ENCODE results near the gene PRR3. TPM values are rescaled to one million over a fixed set of nuclear protein-coding genes. Genes with fewer than 3 reads are reported as not detected.

Gene PRR3
- total RNA-seq, result 41.4 and 41.5 TPM in 2 replicates
- long read RNA-seq, transcript PRR3-201 (3 exons, 1,797 nt), result major isoform, 5 of 10 reads
- long read RNA-seq, partial matches to known transcripts, result 3 of 10 reads
- long read RNA-seq, other reads (novel, unspliced or antisense), result 2 of 10 reads

- Mint-ChIP-seq H3K27me3 (ENCODE audit: low read depth) (no peaks in the 10 kb centered on the region), H3K9me3 (no peaks in the 10 kb centered on the region), H3K27ac (ENCODE audit: unreplicated experiment) (peak within 1 kb of the TSS; percentile 100), H3K4me1 (peaks cover 32% of the 10 kb centered on the region), H3K36me3 (ENCODE audit: low read depth) (peaks cover 2% of the 10 kb centered on the region), H3K4me3 (peak within 1 kb of the TSS; percentile 93)
- DNase-seq (ENCODE audit: low read depth, low spot score), result peak; percentile 81
- TF ChIP-seq CTCF (conservative IDR thresholded peaks at IDR 0.05), result no peak
Measured at GRCh38 chr6:30556906-30557682, at the start of gene PRR3. Gene PRR3 (plus strand): TSS chr6:30557295. CDS start chr6:30557345, 50 bp downstream.

GRCh38 chr6:30507849-30508827 lies 49.0 kb upstream of the PRR3 start:
- Mint-ChIP-seq H3K4me3 (no peak overlapping the region), H3K36me3 (ENCODE audit: low read depth) (no peaks in the 10 kb centered on the region), H3K27me3 (ENCODE audit: low read depth) (peaks cover 48% of the 10 kb centered on the region), H3K4me1 (no peaks in the 10 kb centered on the region), H3K9me3 (no peaks in the 10 kb centered on the region), H3K27ac (ENCODE audit: unreplicated experiment) (no peak overlapping the region)
- DNase-seq (ENCODE audit: low read depth, low spot score), result no peak
- no peak for TF ChIP-seq CTCF (conservative IDR thresholded peaks at IDR 0.05)

GRCh38 chr6:30508890-30509736 lies 48.0 kb upstream of the PRR3 start:
- H3K9me3 Mint-ChIP-seq, result no peaks in the 10 kb centered on the region
- peaks cover 48% of the 10 kb centered on the region for H3K27me3 Mint-ChIP-seq (ENCODE audit: low read depth)
- H3K27ac Mint-ChIP-seq (ENCODE audit: unreplicated experiment), result no peak overlapping the region
- H3K36me3 Mint-ChIP-seq (ENCODE audit: low read depth), result no peaks in the 10 kb centered on the region
- H3K4me3 Mint-ChIP-seq, result no peak overlapping the region
- no peak for DNase-seq (ENCODE audit: low read depth, low spot score)
- no peak for TF ChIP-seq CTCF (conservative IDR thresholded peaks at IDR 0.05)
- no peaks in the 10 kb centered on the region for H3K4me1 Mint-ChIP-seq

GRCh38 chr6:30510419-30511168 lies 46.5 kb upstream of the PRR3 start:
- Mint-ChIP-seq H3K36me3 (ENCODE audit: low read depth) (no peaks in the 10 kb centered on the region), H3K27me3 (ENCODE audit: low read depth) (peaks cover 61% of the 10 kb centered on the region), H3K9me3 (no peaks in the 10 kb centered on the region), H3K27ac (ENCODE audit: unreplicated experiment) (no peak overlapping the region), H3K4me3 (no peak overlapping the region), H3K4me1 (peaks cover 3% of the 10 kb centered on the region)
- no peak for TF ChIP-seq CTCF (conservative IDR thresholded peaks at IDR 0.05)
- DNase-seq (ENCODE audit: low read depth, low spot score), result no peak

Data from neural crest cell (in vitro differentiated cells).